NAMALWA (cell line): ENCODE data around the gene PRR30.

Experiments used
- DNase-seq: peaks from one replicate; pipeline ENCODE4 v3.0.0-alpha.2; 2015; ENCODE audit warnings: low spot score

The PRR30 gene

GRCh38 chr2:27154488-27154887, 15.3 kb upstream of the PRR30 start:
- no peak for DNase-seq

GRCh38 chr2:27152796-27153464, 13.7 kb upstream of the PRR30 start:
- no peak for DNase-seq

DNA sequence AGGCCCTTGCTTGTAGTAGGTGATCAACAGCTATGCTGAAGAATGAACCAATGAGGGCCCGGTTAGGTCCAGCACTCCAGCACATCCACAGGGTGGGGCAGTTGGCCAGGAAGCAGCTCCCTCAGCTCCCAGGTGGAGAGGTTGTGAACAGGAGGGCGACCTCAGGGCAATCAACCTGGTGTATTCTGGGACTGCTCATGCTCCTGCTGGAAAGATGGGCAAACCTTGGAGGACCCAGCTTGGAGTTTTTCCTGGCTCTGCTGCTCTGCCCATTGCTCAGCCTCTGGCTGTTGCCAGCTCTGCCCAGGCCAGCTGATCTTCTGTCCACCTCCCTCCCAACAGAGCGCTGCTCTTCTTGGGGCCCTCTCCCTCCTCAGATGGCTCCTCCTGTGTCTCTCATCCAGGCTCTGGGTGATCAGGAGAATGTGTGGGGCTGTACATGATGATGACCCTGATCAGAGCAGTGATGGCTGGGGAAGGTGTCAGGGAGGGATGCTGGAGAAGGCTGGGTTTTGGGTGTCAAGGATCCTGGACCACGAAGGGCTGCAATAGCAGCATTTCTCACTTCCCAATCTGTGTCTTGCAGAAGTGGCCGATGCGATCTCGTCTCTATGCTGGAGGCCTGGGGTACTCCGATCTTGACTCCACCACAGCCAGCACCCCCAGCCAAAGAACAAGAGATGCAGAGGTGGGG, 13.0 kb upstream of the PRR30 start:
- DNase-seq, result no peak

- no peak for DNase-seq
Observed at GRCh38 chr2:27150639-27151230, 11.5 kb upstream of the PRR30 start.

DNA sequence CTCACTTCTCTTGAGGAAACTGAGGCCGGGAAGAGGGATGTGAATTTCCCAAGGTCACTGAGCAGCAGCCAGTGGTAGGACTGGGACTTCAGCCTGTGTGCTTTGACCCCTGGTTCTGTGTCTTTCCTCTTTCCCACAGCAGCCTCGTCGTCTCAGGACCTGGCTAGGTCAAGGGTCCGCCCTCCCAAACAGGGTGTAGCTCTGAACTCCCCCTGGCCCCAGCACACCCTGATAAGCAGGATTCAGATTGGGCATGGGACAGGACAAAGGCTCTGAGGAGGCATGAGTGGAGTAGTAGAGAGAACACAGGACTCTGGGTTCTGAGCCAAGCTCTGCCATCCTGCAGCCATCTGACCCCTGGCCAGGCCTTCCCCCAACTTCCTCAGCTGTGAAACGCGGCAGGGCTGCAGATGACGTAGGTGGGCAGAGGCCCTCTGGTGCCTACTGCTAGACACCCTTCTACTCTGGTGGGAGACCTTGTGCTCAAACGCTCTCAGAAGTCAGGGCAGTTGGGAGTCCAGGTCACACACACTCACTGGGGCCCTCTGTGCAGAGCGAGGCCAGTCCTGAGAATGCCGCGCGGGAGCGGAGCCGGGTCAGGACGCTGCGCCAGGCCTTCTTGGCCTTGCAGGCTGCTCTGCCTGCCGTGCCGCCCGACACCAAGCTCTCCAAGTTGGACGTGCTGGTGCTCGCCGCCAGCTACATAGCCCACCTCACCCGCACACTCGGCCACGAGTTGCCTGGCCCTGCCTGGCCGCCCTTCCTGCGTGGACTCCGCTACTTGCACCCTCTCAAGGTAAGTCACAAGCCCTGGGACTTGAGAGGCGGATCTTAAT, 10.6 kb upstream of the PRR30 start:
- no peak for DNase-seq

GRCh38 chr2:27148801-27149439, 9.7 kb upstream of the PRR30 start, which contains the start of gene TCF23:
Gene TCF23, plus strand, starts transcription at chr2:27149004. Its CDS starts 130 bp downstream, at chr2:27149134.
- DNase-seq, result no peak

DNA sequence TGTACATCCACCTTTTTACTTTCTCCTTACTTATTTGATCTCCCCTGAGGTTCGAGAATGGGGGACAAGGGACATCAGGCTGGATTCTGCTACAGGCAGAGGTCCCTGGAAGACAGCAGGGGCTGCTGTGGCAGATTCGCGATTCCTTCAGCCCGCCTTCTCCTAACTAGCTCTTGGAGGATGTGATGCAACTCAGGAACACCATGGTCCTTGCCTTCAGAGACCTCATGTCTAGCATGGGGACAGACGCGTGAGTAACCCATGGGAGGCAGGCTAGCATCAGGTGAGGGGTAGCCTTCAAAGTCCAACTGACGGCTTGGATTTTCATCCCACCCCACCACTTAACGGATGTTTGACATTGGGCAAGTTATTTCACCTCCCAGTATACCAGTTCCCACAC, 8.7 kb upstream of the PRR30 start:
- DNase-seq, result no peak

DNA sequence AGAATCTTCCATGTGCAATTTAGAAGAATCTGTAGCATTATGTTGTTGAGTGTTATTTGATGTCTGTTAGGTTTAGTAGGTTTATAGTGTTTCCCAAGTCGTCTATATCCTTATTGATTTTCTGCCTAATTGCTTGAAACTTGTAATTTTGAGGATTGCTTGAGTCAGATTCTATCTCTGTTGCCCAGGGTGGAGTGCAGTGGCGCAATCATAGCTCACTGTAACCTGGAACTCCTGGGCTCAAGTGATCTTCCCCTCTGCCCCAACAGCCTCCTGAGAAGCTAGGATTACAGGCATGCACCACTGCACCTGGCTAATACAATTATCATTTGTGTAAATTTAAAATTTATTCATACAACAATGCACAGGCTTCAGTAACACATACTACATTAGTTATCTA, 6.5 kb upstream of the PRR30 start:
- DNase-seq, result no peak

GRCh38 chr2:27143285-27143684, 4.1 kb upstream of the PRR30 start:
- no peak for DNase-seq

- DNase-seq, result no peak
Observed at GRCh38 chr2:27138111-27138510, 1.1 kb downstream of the PRR30 start.

DNA sequence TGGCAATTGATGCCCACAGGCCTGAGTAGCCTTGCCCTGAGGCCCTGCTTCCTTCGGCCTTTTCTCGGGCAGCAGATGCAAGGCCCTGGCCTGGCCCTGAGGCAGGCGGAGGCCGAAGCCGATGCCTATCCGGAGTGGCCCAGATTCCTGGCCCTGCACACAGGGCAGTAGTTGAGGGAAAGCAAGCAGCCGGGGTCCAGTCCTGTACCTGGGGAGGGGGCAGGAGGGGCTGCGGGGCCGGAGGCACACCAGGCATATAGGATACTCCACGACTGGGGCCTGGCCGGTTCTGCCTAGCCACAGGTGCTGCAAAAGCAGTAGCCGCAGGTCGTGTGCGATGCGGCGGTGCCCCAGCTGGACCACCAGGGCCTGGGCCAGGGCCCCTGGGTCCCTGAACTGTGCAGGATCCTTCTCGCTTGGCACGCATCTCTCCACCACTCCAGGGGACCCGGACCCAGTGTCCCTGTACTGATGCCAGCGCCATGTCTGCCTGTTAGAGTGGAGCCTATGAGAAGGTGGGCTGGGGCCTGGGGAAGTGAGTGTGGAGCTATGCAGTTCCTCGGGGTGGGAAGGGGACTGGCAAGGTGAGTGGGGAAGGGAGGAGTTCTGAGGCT, 1.8 kb downstream of the PRR30 start:
- no peak for DNase-seq

GRCh38 chr2:27136751-27137150, 2.5 kb downstream of the PRR30 start:
- DNase-seq, result no peak

DNA sequence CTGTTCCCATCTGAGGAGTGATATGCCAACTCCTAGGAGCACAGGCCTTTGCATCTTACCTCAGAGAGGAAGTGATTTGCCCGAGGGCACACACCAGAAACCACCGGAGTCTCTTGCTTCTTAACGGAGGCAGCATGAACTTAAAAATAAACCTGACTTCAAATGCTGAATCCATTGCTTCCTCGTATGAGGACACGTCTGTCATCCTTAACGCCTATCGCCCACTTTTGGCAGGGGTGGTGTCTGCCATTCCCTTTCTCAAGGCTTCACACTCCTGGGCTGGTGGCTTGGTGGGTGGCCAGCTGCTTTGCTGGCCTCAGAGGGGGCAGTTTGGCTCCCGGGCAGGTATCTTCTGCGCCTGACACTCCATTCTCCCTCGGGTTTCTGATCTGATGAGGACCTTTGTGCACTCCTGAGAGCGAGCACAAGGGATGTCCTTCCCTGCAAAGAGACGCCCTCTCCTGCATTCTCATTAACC, 3.7 kb downstream of the PRR30 start:
- no peak for DNase-seq

- DNase-seq, result no peak
Observed at GRCh38 chr2:27134781-27135477, 4.3 kb downstream of the PRR30 start.

DNA sequence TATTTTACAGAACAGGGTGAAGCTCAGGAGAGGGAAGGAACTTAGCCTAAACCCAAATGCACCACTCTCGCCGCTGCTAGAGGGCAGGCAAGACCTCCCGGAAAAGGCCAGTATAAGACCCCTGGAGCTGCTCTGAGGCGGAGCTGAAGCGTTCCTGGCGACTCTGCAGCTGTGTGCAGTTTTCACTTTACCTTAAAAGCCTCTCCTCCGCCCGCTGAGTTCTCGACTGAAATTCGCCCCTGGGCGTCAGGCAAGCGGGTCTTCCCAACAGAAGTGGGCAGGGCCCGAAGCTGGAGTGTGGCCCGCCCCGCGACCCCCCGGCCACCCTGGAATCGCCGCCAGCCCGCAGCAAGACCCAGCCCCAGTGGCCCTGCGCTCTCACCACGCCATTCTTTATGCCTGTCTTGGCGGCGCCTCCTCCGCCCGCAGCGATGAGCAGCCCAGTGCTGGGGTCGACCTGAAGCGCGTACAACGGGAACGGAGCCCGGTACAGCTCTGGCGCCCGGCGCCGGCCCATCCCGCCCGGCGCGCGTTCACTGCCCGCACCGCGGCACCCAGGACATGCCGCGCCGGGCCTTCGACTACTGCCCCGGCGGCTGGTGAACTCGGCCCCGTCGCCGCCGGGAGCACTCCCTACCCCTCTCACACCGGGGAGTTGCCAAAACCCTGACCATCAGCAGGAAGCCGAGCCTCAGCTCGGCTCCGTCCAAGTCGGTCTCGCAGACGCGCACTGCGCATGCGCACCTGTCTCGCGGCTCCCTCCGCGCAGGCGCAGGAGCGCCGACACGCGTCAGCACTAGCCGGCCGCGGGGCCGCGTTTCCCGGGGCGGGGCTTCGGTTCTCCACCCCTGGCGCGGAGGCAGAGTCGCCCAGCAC, 5.1 kb downstream of the PRR30 start, which contains the start of gene PREB:
Gene PREB, minus strand, starts transcription at position 732 of the 876 bp plus-strand sequence. Its CDS starts 215 bp downstream, at position 517.
- DNase-seq, result peak; percentile 97

GRCh38 chr2:27133195-27133875, 5.9 kb downstream of the PRR30 start:
- DNase-seq, result no peak

- DNase-seq, result no peak
Observed at GRCh38 chr2:27131429-27131828, 7.8 kb downstream of the PRR30 start.

DNA sequence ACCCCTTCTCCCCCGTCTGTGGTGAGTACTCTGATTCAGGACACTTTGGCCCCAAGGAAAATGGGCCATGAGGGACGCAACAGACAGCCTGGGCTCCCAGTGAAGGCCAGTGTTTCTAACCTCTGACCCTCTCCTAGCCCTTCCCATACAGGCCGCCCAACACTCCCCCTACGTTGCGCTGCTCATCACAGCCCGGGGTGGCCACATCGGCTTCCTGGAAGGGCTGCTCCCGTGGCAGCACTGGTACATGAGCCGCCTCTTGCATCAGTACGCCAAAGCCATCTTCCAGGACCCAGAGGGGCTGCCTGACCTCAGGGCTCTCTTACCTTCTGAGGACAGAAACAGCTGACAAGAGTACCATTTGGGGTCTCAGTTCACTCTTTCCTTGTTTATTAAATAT, 8.8 kb downstream of the PRR30 start:
- DNase-seq, result no peak
